Measurements from ENCODE around the gene HSF4.
A peak's percentile ranks its signal among the peaks of the same experiment; 100 is the strongest.

- TF ChIP-seq, protein P1, sequence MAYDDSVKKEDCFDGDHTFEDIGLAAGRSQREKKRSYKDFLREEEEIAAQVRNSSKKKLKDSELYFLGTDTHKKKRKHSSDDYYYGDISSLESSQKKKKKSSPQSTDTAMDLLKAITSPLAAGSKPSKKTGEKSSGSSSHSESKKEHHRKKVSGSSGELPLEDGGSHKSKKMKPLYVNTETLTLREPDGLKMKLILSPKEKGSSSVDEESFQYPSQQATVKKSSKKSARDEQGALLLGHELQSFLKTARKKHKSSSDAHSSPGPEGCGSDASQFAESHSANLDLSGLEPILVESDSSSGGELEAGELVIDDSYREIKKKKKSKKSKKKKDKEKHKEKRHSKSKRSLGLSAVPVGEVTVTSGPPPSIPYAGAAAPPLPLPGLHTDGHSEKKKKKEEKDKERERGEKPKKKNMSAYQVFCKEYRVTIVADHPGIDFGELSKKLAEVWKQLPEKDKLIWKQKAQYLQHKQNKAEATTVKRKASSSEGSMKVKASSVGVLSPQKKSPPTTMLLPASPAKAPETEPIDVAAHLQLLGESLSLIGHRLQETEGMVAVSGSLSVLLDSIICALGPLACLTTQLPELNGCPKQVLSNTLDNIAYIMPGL (CRISPR knock-in tag; IDR thresholded peaks at IDR 0.05; ENCODE audit: borderline replicate concordance) = no peak
- TF ChIP-seq, protein P2, sequence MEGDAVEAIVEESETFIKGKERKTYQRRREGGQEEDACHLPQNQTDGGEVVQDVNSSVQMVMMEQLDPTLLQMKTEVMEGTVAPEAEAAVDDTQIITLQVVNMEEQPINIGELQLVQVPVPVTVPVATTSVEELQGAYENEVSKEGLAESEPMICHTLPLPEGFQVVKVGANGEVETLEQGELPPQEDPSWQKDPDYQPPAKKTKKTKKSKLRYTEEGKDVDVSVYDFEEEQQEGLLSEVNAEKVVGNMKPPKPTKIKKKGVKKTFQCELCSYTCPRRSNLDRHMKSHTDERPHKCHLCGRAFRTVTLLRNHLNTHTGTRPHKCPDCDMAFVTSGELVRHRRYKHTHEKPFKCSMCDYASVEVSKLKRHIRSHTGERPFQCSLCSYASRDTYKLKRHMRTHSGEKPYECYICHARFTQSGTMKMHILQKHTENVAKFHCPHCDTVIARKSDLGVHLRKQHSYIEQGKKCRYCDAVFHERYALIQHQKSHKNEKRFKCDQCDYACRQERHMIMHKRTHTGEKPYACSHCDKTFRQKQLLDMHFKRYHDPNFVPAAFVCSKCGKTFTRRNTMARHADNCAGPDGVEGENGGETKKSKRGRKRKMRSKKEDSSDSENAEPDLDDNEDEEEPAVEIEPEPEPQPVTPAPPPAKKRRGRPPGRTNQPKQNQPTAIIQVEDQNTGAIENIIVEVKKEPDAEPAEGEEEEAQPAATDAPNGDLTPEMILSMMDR (IDR thresholded peaks at IDR 0.05) = peak; percentile 94
- TF ChIP-seq SMC3 (IDR thresholded peaks at IDR 0.05) (peak; percentile 91), POLR2A (IDR thresholded peaks at IDR 0.05; ENCODE audit: low read length) (no peak), RAD21 (conservative IDR thresholded peaks at IDR 0.05 in 1 of 2, IDR thresholded peaks at IDR 0.05 in 1 of 2) (peak; percentile 76 to 89), CBX2 (IDR thresholded peaks at IDR 0.05; ENCODE audit: borderline replicate concordance, low read depth) (no peak), EP300 (IDR thresholded peaks at IDR 0.05) (no peak), CEBPB (IDR thresholded peaks at IDR 0.05) (no peak), KDM1A (IDR thresholded peaks at IDR 0.05; ENCODE audit: low read depth) (no peak), POLR2AphosphoS2 (conservative IDR thresholded peaks at IDR 0.05; ENCODE audit: low read length) (no peak), CBX8 (IDR thresholded peaks at IDR 0.05) (no peak)
Measured at GRCh38 chr16:67155295-67156142, 9.0 kb upstream of the HSF4 start.
